SH-SY5Y (cell line): Measurements from ENCODE around the gene SLC39A10.

Experiments
- GATA2 ChIP-seq: IDR thresholded peaks from 2 replicates; pipeline ENCODE4 v1.6.1; 2011; ENCODE audit warnings: mild to moderate bottlenecking, low read depth, low read length
- GATA3 ChIP-seq: IDR thresholded peaks from 2 replicates; pipeline ENCODE4 v1.6.1; 2011; ENCODE audit warnings: low read depth, mild to moderate bottlenecking, low read length, moderate library complexity

The SLC39A10 gene

GRCh38 chr2:195636890-195637289, 20.1 kb upstream of the SLC39A10 start:
- TF ChIP-seq GATA3: no peak
- no peak for TF ChIP-seq GATA2

- TF ChIP-seq GATA2 (no peak), GATA3 (no peak)
These were observed 18.3 kb upstream of the SLC39A10 start for GRCh38 chr2:195638750-195639149.

GRCh38 chr2:195639238-195639858, 17.7 kb upstream of the SLC39A10 start:
- TF ChIP-seq GATA2: no peak
- no peak for TF ChIP-seq GATA3

DNA sequence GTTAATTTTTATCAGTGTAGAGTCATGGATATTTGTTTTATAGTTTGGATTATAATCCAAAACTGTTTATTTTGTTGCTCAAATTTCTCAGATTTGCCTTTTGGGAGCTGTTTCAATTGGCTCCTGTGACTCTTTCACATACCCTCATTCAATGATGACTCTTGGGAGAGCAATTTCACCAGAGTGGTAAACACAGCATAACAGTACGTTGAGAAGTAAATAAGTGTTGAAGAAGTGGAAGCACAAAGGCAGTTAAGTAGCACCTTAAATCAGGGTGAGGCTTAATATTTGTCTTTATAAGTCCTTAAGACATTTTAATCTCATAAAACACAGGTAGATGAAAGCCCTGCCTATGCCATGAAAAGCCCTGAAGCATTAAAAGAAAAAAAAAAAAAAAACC, 17.1 kb upstream of the SLC39A10 start:
- TF ChIP-seq GATA3 (no peak), GATA2 (no peak)

DNA sequence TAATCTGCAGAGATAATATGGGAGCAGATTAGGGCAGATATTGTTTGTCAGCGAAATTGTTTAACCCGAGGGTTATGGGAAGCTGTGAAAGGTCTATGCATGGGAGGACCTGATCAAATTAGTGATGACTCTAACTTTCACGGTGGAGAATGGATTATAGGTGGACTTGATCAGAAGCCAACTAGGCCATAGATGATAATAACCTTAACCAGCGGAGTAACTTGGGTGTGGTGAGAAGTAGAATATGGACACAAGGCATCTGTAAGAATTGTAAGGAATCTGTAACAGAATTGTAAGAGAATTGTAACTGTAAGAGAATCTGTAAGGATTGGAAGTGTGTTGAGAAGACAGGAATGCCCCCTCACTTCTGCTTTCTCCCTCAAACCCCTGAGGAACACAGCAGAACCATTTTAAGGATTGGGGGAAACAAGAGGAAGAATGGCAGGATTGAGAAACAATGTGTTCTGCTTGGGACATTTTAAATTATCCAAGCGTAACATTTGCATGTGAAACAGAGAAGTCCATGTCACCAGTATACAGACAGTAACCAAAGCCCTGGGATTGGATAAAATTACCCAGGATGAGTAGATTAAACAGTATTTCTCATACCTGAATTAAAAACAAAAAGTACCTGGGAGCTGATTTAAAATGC, 14.9 kb upstream of the SLC39A10 start:
- TF ChIP-seq GATA3: no peak
- no peak for TF ChIP-seq GATA2

DNA sequence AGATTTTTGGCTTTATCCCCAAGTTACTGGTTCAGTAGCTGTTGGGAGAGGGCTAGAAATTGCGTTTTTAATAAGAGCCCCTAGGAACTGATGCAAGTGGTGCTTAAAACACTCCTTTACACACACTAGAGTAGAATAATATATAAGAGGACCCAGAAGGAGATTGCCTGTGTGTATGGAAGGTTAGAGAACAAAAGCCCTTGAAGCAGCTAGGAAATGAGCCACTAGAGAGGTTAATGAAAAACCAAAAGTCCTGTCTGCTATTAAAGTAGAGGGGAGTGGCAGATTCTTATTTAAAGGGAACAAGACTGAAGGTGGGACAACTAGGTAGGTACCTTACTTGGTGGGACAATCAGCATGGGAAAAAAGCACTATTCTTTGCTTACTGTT, 14.4 kb upstream of the SLC39A10 start:
- TF ChIP-seq GATA2: no peak
- TF ChIP-seq GATA3: no peak

DNA sequence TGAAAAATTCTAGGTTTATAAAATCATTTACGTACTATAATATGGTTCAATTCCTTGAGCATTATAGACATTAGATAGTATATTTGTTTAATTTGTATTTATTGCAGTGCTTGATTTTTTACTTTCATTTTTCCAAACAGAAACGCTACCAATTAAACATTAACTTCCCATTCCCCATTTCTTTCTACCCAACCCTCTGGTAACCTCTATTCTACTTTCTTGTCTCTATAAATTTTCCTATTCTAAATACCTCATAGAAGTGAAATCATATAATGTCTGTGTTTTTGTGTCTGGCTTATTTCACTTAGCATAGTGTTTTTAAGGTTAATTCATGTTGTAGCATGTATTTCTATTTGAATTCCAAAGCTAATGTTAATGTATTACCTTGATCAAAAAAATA, 11.6 kb upstream of the SLC39A10 start:
- TF ChIP-seq GATA3 (no peak), GATA2 (no peak)

DNA sequence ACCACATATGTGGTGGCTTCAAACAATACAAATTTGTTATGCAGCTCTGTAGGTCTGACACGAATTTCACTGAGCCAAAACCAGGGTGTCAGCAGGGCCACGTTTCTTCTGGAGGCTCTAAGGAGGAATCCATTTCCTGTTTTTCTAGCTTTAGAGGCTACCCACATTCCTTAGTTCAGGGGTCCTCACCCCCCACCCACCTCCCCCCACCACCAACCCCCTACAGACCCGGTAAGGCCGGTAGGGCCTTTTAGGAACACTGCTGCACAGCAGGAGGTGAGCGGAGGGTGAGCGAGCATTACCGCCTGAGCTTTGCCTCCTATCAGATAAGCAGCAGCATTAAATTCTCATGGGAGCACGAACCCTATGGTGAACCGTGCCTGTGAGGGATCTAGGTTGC, 10.6 kb upstream of the SLC39A10 start:
- TF ChIP-seq GATA2: no peak

DNA sequence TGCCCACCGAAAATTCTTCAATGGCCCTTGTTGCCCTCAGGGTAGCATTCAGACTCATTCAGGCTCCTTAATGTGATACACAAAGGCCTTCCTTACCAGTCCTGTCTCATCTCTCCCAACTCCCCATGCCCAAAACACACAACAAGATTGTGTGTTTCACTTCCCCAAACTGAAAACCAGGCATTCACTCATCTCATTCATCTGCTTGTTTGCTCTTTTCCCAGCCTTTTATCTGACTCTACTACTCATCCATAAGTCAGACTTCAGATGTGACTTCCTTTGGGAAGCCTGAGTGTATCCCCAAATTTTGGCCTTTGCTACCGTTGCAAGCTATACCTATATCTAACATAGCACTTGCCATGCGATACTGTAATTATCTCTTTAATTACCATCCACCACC, 9.7 kb upstream of the SLC39A10 start:
- TF ChIP-seq GATA3 (no peak), GATA2 (no peak)

DNA sequence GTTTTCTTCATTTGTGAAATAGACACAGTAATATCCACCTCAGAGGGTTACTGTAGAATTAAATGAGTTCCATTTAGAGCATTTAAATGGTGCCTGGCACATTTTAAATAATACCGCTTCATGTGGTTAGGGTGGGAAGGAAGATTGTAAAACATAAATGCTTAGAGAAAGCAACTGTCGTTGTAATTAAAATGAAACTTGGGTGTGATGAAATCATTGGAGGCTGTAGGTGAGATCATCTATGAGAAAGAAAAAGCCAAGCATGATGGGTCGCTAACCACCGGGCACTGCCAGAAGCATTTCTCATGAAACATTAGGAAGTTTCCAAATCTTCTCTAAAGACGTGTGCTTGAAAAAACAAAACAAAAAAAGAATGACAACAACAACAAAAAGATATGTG, 8.2 kb upstream of the SLC39A10 start:
- no peak for TF ChIP-seq GATA2
- TF ChIP-seq GATA3: no peak

DNA sequence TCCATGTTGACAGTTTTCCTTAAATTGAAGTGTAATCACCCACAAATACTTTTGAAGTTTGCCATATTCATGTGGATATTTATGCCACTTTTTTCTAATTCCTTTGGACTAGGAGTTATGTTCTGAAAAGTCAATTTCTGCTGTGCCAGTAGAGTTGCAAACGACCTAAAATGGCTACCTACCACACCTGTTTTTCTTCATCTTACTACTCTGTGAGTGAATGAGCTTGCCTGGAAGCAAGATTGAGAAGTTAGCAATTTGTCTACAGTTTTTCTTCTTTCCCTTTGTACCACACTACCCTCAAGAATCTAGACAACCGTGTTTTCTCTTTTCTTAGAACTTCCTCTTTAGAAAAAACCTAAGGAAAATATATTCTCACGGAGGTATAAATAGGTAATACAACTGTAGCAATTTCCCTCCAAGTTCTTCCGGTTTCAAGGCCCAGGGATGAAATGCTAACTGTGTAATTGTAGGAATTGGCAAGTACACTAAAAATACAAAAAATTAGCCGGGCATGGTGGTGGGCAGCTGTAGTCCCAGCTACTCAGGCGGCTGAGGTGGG, 7.3 kb upstream of the SLC39A10 start:
- TF ChIP-seq GATA2: no peak
- TF ChIP-seq GATA3: no peak

DNA sequence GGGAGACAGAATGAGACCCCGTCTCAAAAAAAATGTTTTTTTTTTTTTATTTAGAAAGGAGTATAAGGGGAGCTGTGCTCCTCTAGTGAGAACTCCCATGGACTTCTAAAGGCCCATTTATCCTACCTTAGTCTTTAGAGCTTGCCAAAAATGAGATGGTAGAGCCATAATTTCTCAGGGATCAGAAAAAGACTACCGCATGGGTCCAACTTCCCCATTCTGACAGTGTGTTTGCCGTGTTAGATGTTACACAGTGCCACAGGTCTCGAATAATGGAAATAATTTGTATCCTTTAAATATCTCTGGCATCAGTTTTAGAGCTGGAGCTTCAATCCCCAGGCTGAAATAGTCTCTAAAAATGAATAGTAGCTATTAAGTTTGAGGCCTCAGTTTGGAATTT, 6.0 kb upstream of the SLC39A10 start:
- TF ChIP-seq GATA3: no peak
- TF ChIP-seq GATA2: no peak

- TF ChIP-seq GATA2 (no peak), GATA3 (no peak)
These were observed 4.1 kb upstream of the SLC39A10 start for GRCh38 chr2:195652911-195653310.

- TF ChIP-seq GATA2 (no peak), GATA3 (no peak)
These were observed 716 bp upstream of the SLC39A10 start for GRCh38 chr2:195656161-195656858.

DNA sequence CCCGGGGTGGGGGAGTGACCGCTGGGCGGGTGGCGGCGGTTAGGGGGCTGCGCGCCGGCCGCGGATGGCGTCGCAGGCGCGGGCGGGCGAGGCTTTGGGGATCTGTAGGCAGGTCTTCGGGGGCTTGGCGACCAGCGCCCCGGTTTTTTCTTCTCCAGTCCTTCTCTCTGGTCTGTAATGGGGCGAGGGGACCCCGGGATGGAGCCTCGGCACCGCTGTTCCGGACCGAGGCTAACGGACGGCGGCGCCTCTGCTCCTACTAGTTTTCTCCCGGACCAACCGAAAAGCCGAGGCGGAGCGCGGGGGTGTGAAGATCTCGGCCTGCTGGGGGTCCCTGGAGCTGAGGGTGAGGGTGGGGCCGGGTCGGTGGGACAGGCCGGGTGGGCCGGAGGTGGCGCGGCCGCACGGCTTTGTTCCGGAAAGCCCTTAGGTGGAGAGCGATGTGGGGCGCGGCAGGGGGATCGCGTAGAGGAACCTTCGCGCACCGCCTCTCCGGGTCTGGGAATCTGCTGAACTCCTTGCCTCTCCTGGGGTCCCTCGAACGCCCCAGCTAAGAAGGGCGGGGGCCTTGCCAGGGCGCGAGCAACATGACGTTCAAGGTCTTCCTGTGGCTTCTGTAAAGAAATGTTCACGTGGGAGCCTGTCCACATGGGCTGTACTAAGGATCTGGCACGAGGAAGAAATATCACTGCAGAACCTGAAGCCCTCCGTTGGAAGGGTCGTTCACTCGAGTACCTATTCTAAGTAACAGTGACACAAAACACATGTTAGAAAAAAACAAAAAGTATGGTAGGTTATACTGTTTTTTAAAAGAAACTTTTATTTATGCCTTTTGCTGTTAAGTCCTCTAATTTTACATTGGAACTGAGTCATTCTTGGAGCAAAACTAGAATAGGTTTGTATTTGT, 861 bp downstream of the SLC39A10 start:
- TF ChIP-seq GATA3 (no peak), GATA2 (no peak)
